SJSA1 (cell line): ENCODE results near the gene TTC23L. TPM values are rescaled to one million over a fixed set of nuclear protein-coding genes. Genes with fewer than 3 reads are reported as not detected.

Experiments
- total RNA-seq: library from RNA; depleted of rRNA; stranded (reverse); fragments of >200 nt; shearing (Covaris generic); gene quantifications from 2 replicates; pipeline ENCODE4 v1.2.3, GENCODE V29; 2014; rRNA removed

Gene TTC23L
- total RNA-seq, 1 experiment from 2014 or later: not detected

Other genes starting within 250 kb of the TTC23L start
- gene RAI14, start 182.8 kb upstream of the TTC23L start, total RNA-seq: 21.5 and 30.6 TPM in 2 replicates
- 57.6 and 58.6 TPM in 2 replicates for gene RAD1, start 76.3 kb downstream of the TTC23L start, total RNA-seq
- gene BRIX1, start 76.5 kb downstream of the TTC23L start, total RNA-seq: 81.5 and 111 TPM in 2 replicates
- 48.2 and 53.3 TPM in 2 replicates for gene DNAJC21, start 90.4 kb downstream of the TTC23L start, total RNA-seq
- gene AGXT2, start 208.8 kb downstream of the TTC23L start, total RNA-seq: not detected in 2 replicates